ENCODE measurements around the gene PDIA6. TPM values are rescaled to one million over a fixed set of nuclear protein-coding genes. Genes with fewer than 3 reads are reported as not detected.

Gene PDIA6
- total and polyA plus RNA-seq, 2 donors (not counting 3 experiments of a cell fraction or from before 2014, with no cell fraction given): 335 to 424 TPM

DNA sequence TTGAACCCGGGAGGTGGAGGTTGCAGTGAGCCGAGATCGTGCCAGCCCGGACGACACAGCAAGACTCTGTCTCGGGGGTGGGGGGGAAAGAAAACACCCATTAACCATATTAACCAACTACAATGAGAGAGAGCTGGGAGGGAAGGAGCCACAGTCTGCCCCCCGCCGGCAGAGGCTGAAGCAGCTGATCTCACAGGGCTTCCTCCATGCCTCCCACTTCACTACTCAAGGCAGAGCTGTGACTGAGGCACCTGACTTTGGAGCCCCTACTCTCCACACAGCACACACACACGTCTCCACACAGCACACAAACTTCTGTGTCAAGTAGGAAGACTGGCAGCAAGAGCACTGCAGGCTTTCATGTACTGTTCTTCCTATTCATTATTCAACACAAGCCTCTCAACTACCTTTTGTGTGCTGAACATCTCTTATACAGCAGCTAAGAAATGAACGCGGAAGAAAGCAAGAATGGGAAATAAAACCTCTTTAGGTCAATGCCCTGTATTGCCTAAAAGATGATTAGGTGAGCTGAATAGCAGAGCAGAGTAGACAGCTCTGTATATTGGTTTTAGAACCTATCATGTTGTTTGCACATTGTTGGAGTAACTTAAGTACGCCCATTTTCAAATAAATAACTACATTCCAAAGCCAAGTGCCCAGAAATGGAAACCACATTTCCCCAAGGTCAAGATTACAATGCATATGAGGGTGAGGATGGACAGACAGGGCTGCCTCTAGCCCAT lies 26.2 kb downstream of the PDIA6 start:
- POLR2A ChIA-PET: no interaction called here
- H3K9me3 ChIP-seq (replicated peaks; ENCODE audit: control insufficient read depth, insufficient read depth, low read length): no peaks in the 10 kb centered on the region
- FAIRE-seq (no peak), DNase-seq (ENCODE audit: low read depth, low spot score) (no peak)
- H3K79me2 ChIP-seq (ENCODE audit: control insufficient read depth, insufficient read depth, low read length): peaks cover 8% of the 10 kb centered on the region
- H4K20me1 ChIP-seq (replicated peaks; ENCODE audit: control insufficient read depth, extremely low read depth, insufficient read depth, low read length): no peaks in the 10 kb centered on the region
- no peaks in the 10 kb centered on the region for H3K9me1 ChIP-seq (replicated peaks; ENCODE audit: control insufficient read depth, extremely low read depth, insufficient read depth, low read length)
- intact Hi-C loops (cut with micrococcal nuclease): loop anchor here (2.0 kb wide), 1 partner anchor 78 kb away; no protein-coding TSS in a partner anchor
- peaks cover 41 to 58% of the 10 kb centered on the region in 2 experiments for H3K36me3 ChIP-seq (ENCODE audit: control insufficient read depth in 2 of 2, extremely low read depth in 1 of 2, insufficient read depth in 2 of 2, low read length in 2 of 2)
- H3K4me3 ChIP-seq (replicated peaks in 1 of 3; ENCODE audit: insufficient read depth in 1 of 3, low read depth in 1 of 3, low read length in 3 of 3): no peak overlapping the region
- peaks cover 14% of the 10 kb centered on the region for H3K4me1 ChIP-seq (ENCODE audit: control insufficient read depth, extremely low read depth, insufficient read depth, low read length)
- no peak overlapping the region for H2AFZ ChIP-seq (ENCODE audit: low read depth, low read length)
- no peak overlapping the region for H3K27ac ChIP-seq (ENCODE audit: insufficient read depth, low read depth, low read length)
- BruUV-seq (replicated peaks): no TSS peak
- TF ChIP-seq MYC (IDR thresholded peaks at IDR 0.05; ENCODE audit: low read depth, low read length) (no peak), JUN (IDR thresholded peaks at IDR 0.05; ENCODE audit: borderline replicate concordance, insufficient read depth, insufficient read length, low read depth) (no peak), POLR2AphosphoS5 (IDR thresholded peaks at IDR 0.05; ENCODE audit: insufficient read depth, low read depth, low read length) (no peak)
- TF ChIP-seq, protein P1, sequence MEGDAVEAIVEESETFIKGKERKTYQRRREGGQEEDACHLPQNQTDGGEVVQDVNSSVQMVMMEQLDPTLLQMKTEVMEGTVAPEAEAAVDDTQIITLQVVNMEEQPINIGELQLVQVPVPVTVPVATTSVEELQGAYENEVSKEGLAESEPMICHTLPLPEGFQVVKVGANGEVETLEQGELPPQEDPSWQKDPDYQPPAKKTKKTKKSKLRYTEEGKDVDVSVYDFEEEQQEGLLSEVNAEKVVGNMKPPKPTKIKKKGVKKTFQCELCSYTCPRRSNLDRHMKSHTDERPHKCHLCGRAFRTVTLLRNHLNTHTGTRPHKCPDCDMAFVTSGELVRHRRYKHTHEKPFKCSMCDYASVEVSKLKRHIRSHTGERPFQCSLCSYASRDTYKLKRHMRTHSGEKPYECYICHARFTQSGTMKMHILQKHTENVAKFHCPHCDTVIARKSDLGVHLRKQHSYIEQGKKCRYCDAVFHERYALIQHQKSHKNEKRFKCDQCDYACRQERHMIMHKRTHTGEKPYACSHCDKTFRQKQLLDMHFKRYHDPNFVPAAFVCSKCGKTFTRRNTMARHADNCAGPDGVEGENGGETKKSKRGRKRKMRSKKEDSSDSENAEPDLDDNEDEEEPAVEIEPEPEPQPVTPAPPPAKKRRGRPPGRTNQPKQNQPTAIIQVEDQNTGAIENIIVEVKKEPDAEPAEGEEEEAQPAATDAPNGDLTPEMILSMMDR (IDR thresholded peaks at IDR 0.05; ENCODE audit: extremely low read depth in 1 of 2, insufficient read depth in 1 of 2, low read depth in 1 of 2, low read length in 2 of 2): no peak
- TF ChIP-seq, protein P2, sequence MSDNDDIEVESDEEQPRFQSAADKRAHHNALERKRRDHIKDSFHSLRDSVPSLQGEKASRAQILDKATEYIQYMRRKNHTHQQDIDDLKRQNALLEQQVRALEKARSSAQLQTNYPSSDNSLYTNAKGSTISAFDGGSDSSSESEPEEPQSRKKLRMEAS (IDR thresholded peaks at IDR 0.05; ENCODE audit: insufficient read depth, insufficient read length): no peak
- no peak overlapping the region for H3K4me2 ChIP-seq (ENCODE audit: insufficient read depth, low read length)
- no peaks in the 10 kb centered on the region for H3K27me3 ChIP-seq (ENCODE audit: control insufficient read depth in 2 of 2, insufficient read depth in 2 of 2, low read length in 2 of 2)
- no peak overlapping the region for H3K9ac ChIP-seq (replicated peaks; ENCODE audit: extremely low read depth, insufficient read depth, low read length)
- dilution Hi-C loops (cut with MboI; ENCODE audit: extremely low pct_ligation_motif_present, low sequenced_read_pairs): no loop called here
- CTCF ChIA-PET: interaction anchor here (1.1 kb wide), 1 partner anchor 46 kb away, joined by 3 read pairs; no protein-coding TSS in a partner anchor

Data from endothelial cell of umbilical vein (primary cell).